A549 (cell line): Measurements from ENCODE around the gene OR2F2. TPM values are rescaled to one million over a fixed set of nuclear protein-coding genes. Genes with fewer than 3 reads are reported as not detected.

Experiments
- ATAC-seq, 2 experiments: fragments of 200-7000 bp in 1 of 2; fragments of >200 bp in 1 of 2; cut with Nextera tagmentation in 1 of 2; cut with Tn5 transposase in 1 of 2; 3 replicates each; pipeline versions ENCODE4 v1.8.0 to v1.9.1; 2018 to 2020; ENCODE audit warnings: mild to moderate bottlenecking in 1 of 2, moderate library complexity in 1 of 2
- CTCF ChIA-PET: fragments of 300-600 bp; sonication (Branson Sonifier 250); formaldehyde crosslinking; extraction: SDS; loops from one replicate; lab custom pipeline; 2021; ENCODE audit warnings: antibody characterized with exemption, inconsistent platforms; lab: Yijun Ruan, JAX
- POLR2A ChIA-PET: fragments of 350-600 bp; formaldehyde crosslinking; extraction: SDS; loops from one replicate; lab custom pipeline; 2021; ENCODE audit warnings: antibody characterized with exemption, inconsistent platforms; lab: Yijun Ruan, JAX
- DNase-seq, 2 experiments: peaks; one replicate each; pipeline versions ENCODE4 v3.0.0 to v3.0.0-alpha.2; 2011 to 2016; ENCODE audit warnings: low read depth in 1 of 2, low spot score in 1 of 2
- FAIRE-seq: peaks from 2 replicates; lab custom pipeline; 2011; peaks lifted over from hg19 to GRCh38; lab: Jason Lieb, UNC
- H3K27ac ChIP-seq, 2 experiments: fragments of >200 bp; sonication (Bioruptor Twin); formaldehyde crosslinking; 3 replicates each; pipeline ENCODE4 v1.5.1; 2016 to 2017
- H3K4me1 ChIP-seq: fragments of >200 bp; sonication (Bioruptor Twin); formaldehyde crosslinking; 3 replicates; pipeline ENCODE4 v1.6.1; 2016
- H3K4me2 ChIP-seq: fragments of >200 bp; sonication (Bioruptor Twin); formaldehyde crosslinking; 3 replicates; pipeline ENCODE4 v1.6.1; 2016
- H3K4me3 ChIP-seq: fragments of >200 bp; sonication (Bioruptor Twin); formaldehyde crosslinking; 3 replicates; pipeline ENCODE4 v1.5.1; 2016
- H3K9me3 ChIP-seq: fragments of >200 bp; sonication (Bioruptor Twin); formaldehyde crosslinking; 3 replicates; pipeline ENCODE4 v1.6.1; 2016
- ATOH8 ChIP-seq: fragments of 250-450 bp; sonication (Bioruptor Pico); IDR thresholded peaks from 2 replicates; pipeline ENCODE4 v1.5.0; 2020; ENCODE audit warnings: low read depth, mild to moderate bottlenecking, moderate library complexity
- BHLHE40 ChIP-seq: IDR thresholded peaks from 2 replicates; pipeline ENCODE4 v1.6.1; 2012; ENCODE audit warnings: low read depth, low read length, inconsistent platforms
- CBX2 ChIP-seq: fragments of 200-600 bp; sonication (generic); IDR thresholded peaks from 2 replicates; pipeline ENCODE4 v1.6.1; 2016; ENCODE audit warnings: low read depth, mild to moderate bottlenecking, borderline replicate concordance
- CBX8 ChIP-seq: fragments of 200-600 bp; sonication (generic); IDR thresholded peaks from 2 replicates; pipeline ENCODE4 v1.6.1; 2016
- CEBPB ChIP-seq, 2 experiments: fragments of >200 bp in 1 of 2; sonication (Bioruptor Twin) in 1 of 2; formaldehyde crosslinking in 1 of 2; IDR thresholded peaks; 2 replicates each; pipeline ENCODE4 v1.6.1; 2012 to 2016
- CHD2 ChIP-seq: fragments of 150-350 bp; IDR thresholded peaks from 2 replicates; pipeline ENCODE4 v1.6.1; 2014; ENCODE audit warnings: low read length; ENCODE audit not compliant: partially characterized antibody
- CHD4 ChIP-seq: fragments of 200-600 bp; sonication (generic); IDR thresholded peaks from 2 replicates; pipeline ENCODE4 v1.6.1; 2016; ENCODE audit warnings: antibody characterized with exemption, mild to moderate bottlenecking, borderline replicate concordance
- EHF ChIP-seq: fragments of 250-450 bp; sonication (Bioruptor Pico); IDR thresholded peaks from 2 replicates; pipeline ENCODE4 v1.5.0; 2020; ENCODE audit warnings: mild to moderate bottlenecking
- EHMT2 ChIP-seq: fragments of 200-600 bp; sonication (generic); IDR thresholded peaks from 2 replicates; pipeline ENCODE4 v1.6.1; 2016; ENCODE audit warnings: antibody characterized with exemption, low read depth, mild to moderate bottlenecking, moderate library complexity
- FOSL2 ChIP-seq, 2 experiments: fragments of 450-650 bp in 1 of 2; fragments of >200 bp in 1 of 2; sonication (Bioruptor Twin) in 1 of 2; formaldehyde crosslinking; IDR thresholded peaks; 2 replicates each; pipeline versions ENCODE4 v1.5.0 to v1.6.1; 2016 to 2020; ENCODE audit warnings: mild to moderate bottlenecking in 1 of 2, moderate library complexity in 1 of 2
- HDAC2 ChIP-seq: fragments of 200-600 bp; sonication (generic); IDR thresholded peaks from 2 replicates; pipeline ENCODE4 v1.6.1; 2016
- HEYL ChIP-seq: fragments of 250-450 bp; sonication (Bioruptor Pico); IDR thresholded peaks from 2 replicates; pipeline ENCODE4 v1.8.0; 2021; ENCODE audit warnings: mild to moderate bottlenecking, moderate library complexity
- HMGXB4 ChIP-seq: fragments of 250-450 bp; sonication (Bioruptor Pico); IDR thresholded peaks from 2 replicates; pipeline ENCODE4 v1.5.0; 2021; ENCODE audit warnings: mild to moderate bottlenecking, moderate library complexity, borderline replicate concordance
- HOXA7 ChIP-seq: fragments of 250-450 bp; sonication (Bioruptor Pico); IDR thresholded peaks from 2 replicates; pipeline ENCODE4 v1.5.0; 2020; ENCODE audit warnings: mild to moderate bottlenecking, moderate library complexity
- HOXB13 ChIP-seq: fragments of 250-450 bp; sonication (Bioruptor Pico); IDR thresholded peaks from 2 replicates; pipeline ENCODE4 v1.5.0; 2020; ENCODE audit warnings: low read depth, mild to moderate bottlenecking, moderate library complexity
- JUNB ChIP-seq: fragments of >200 bp; sonication (Bioruptor Twin); formaldehyde crosslinking; IDR thresholded peaks from 2 replicates; pipeline ENCODE4 v1.6.1; 2016
- KDM1A ChIP-seq: fragments of 200-600 bp; sonication (generic); IDR thresholded peaks from 2 replicates; pipeline ENCODE4 v1.6.1; 2016; ENCODE audit warnings: low read depth, mild to moderate bottlenecking
- KDM5A ChIP-seq: fragments of 200-600 bp; sonication (generic); IDR thresholded peaks from 2 replicates; pipeline ENCODE4 v1.6.1; 2016; ENCODE audit warnings: antibody characterized with exemption, mild to moderate bottlenecking
- MYC ChIP-seq: IDR thresholded peaks from 2 replicates; pipeline ENCODE4 v1.6.1; 2012; ENCODE audit warnings: mild to moderate bottlenecking, inconsistent platforms, low read length, improper control_type of control experiment, borderline replicate concordance
- NFE2L2 ChIP-seq: fragments of 150-350 bp; conservative IDR thresholded peaks from 2 replicates; pipeline ENCODE4 v1.6.1; 2014; ENCODE audit warnings: low read length
- NPAS2 ChIP-seq: fragments of 250-450 bp; sonication (Bioruptor Pico); IDR thresholded peaks from 2 replicates; pipeline ENCODE4 v1.8.0; 2022; ENCODE audit warnings: mild to moderate bottlenecking, moderate library complexity, borderline replicate concordance
- NR3C1 ChIP-seq: fragments of >200 bp; sonication (Bioruptor Twin); formaldehyde crosslinking; IDR thresholded peaks from 3 replicates; pipeline ENCODE4 v1.6.1; 2017
- PBX3 ChIP-seq: IDR thresholded peaks from 2 replicates; pipeline ENCODE4 v1.6.1; 2012
- PHF8 ChIP-seq: fragments of 200-600 bp; sonication (generic); IDR thresholded peaks from 2 replicates; pipeline ENCODE4 v1.6.1; 2016; ENCODE audit warnings: low read depth, mild to moderate bottlenecking, antibody characterized with exemption, moderate library complexity, borderline replicate concordance
- POLR2AphosphoS2 ChIP-seq: conservative IDR thresholded peaks from 2 replicates; pipeline ENCODE4 v1.6.1; 2012; ENCODE audit warnings: low read length, improper control_type of control experiment, inconsistent platforms
- RAD21 ChIP-seq, 2 experiments: fragments of >200 bp in 1 of 2; sonication (Bioruptor Twin) in 1 of 2; formaldehyde crosslinking in 1 of 2; IDR thresholded peaks in 1 of 2; conservative IDR thresholded peaks in 1 of 2; 2 replicates in 1 of 2; 3 replicates in 1 of 2; pipeline ENCODE4 v1.6.1; 2012 to 2018; ENCODE audit warnings: inconsistent platforms in 1 of 2
- RNF2 ChIP-seq: fragments of 200-600 bp; sonication (generic); IDR thresholded peaks from 2 replicates; pipeline ENCODE4 v1.6.1; 2016; ENCODE audit warnings: low read depth, mild to moderate bottlenecking, antibody characterized with exemption, moderate library complexity, borderline replicate concordance
- SMC3 ChIP-seq: fragments of >200 bp; sonication (Bioruptor Twin); formaldehyde crosslinking; IDR thresholded peaks from 3 replicates; pipeline ENCODE4 v1.6.1; 2018; ENCODE audit warnings: inconsistent platforms
- TFCP2L1 ChIP-seq: fragments of 250-450 bp; sonication (Bioruptor Pico); IDR thresholded peaks from 2 replicates; pipeline ENCODE4 v1.5.0; 2021; ENCODE audit warnings: mild to moderate bottlenecking
- TP53 ChIP-seq: fragments of 250-450 bp; sonication (Bioruptor Pico); IDR thresholded peaks from 2 replicates; pipeline ENCODE4 v1.5.0; 2021; ENCODE audit warnings: mild to moderate bottlenecking, moderate library complexity
- ZNF302 ChIP-seq: fragments of 250-450 bp; sonication (Bioruptor Pico); IDR thresholded peaks from 2 replicates; pipeline ENCODE4 v1.9.0; 2021; ENCODE audit warnings: inconsistent platforms, mild to moderate bottlenecking, moderate library complexity
- WGBS: methylation state at CpG from one replicate; pipeline ENCODE4 v1.1.6; 2017; ENCODE audit errors: missing lambda C conversion rate; 5-methylcytosine and 5-hydroxymethylcytosine counted together
- polyA plus RNA-seq, 4 experiments: library from polyadenylated mRNA; depleted of rRNA in 3 of 4; stranded (reverse); fragments of >200 nt; fragmentation: RNase III in 1 of 4; extraction: RNeasy Plus Mini Kit Qiagen cat#74134 plus additional on column Dnase treatment in 1 of 4; gene quantifications; 2 replicates in 3 of 4; 3 replicates in 1 of 4; pipeline ENCODE4 v1.2.3, GENCODE V29; 2011 to 2017
- TF ChIP-seq, protein P1 (sequence below): fragments of 450-650 bp; IDR thresholded peaks from 2 replicates; pipeline ENCODE4 v1.6.1; 2014; ENCODE audit warnings: antibody characterized with exemption

The OR2F2 gene
- polyA plus RNA-seq, 2 of the 4 experiments (the other 2 are of a cell fraction) = not detected

DNA sequence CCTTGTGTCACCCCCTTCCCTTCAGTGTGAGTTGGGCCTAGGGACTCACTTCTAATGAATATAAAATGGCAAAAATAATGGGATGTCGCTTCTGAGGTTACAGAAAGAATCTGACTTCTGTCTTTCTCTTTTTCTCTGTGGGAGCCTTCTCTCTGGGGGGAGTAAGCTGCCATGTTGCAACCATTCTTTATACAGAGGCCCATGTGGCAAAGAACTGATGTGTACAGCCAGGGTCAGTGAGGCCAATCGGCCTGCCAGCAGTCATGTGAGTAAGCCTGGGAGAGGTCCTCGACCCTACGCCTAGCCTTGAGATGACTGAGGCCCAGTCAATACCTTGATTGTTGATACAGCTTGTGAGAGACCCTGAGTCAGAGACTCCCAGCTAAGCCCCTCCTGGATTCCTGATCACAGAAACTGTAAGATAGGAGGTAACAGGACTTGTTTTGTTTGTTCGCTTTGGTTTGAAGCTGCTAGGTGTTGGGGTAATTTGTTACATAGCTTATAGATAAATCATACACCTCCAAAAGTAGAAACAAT lies 34.7 kb upstream of the OR2F2 start:
- 81% methylated on average over 5 of the region's 5 CpGs for WGBS
- peaks cover 21% of the 10 kb centered on the region for H3K4me1 ChIP-seq
- no peak for FAIRE-seq
- peak overlapping the region in 1 of 2 experiments; percentile 27; a peak in 2 of 6 replicates for H3K27ac ChIP-seq
- no peaks in the 10 kb centered on the region for H3K9me3 ChIP-seq
- CTCF ChIA-PET = interaction anchor here (1.2 to 1.9 kb wide), 6 partner anchors 9 to 228 kb away, joined by 3 to 7 read pairs (median 4); no protein-coding TSS in a partner anchor
- no peak for DNase-seq
- ATAC-seq = no peak
- POLR2A ChIA-PET = no interaction called here
- TF ChIP-seq NFE2L2 = no peak
- TF ChIP-seq, protein P1, sequence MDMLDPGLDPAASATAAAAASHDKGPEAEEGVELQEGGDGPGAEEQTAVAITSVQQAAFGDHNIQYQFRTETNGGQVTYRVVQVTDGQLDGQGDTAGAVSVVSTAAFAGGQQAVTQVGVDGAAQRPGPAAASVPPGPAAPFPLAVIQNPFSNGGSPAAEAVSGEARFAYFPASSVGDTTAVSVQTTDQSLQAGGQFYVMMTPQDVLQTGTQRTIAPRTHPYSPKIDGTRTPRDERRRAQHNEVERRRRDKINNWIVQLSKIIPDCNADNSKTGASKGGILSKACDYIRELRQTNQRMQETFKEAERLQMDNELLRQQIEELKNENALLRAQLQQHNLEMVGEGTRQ = no peak
- TF ChIP-seq KDM5A = no peak
- TF ChIP-seq HOXA7 (CRISPR knock-in tag) = no peak
- TF ChIP-seq FOSL2 (IDR thresholded peaks at IDR 0.05) = no peak
- no peak for TF ChIP-seq FOSL2 (CRISPR knock-in tag; IDR thresholded peaks at IDR 0.05)
- TF ChIP-seq CBX2 = no peak
- TF ChIP-seq CBX8 = no peak
- no peak for TF ChIP-seq EHF (CRISPR knock-in tag)
- no peak for TF ChIP-seq JUNB
- no peak for TF ChIP-seq CHD4
- no peak for TF ChIP-seq ZNF302
- no peak for TF ChIP-seq SMC3
- no peak for TF ChIP-seq RNF2
- no peak for TF ChIP-seq ATOH8 (CRISPR knock-in tag)
- no peak for TF ChIP-seq PHF8
- no peak for TF ChIP-seq TP53 (CRISPR knock-in tag)
- no peak for TF ChIP-seq BHLHE40
- no peak for TF ChIP-seq NR3C1
- peak overlapping the region; percentile 92 for H3K4me2 ChIP-seq
- H3K4me3 ChIP-seq = peak overlapping the region; percentile 88; the same call in 2 of the 3 replicates

GRCh38 chr7:143901332-143901667 lies 33.7 kb upstream of the OR2F2 start:
- H3K4me2 ChIP-seq = peak overlapping the region; percentile 92
- H3K4me1 ChIP-seq = peaks cover 21% of the 10 kb centered on the region
- H3K27ac ChIP-seq = peak overlapping the region; percentile 93 to 95
- H3K9me3 ChIP-seq = no peaks in the 10 kb centered on the region
- CTCF ChIA-PET = interaction anchor here (1.1 to 1.9 kb wide), 19 partner anchors 9 to 226 kb away, joined by 3 to 17 read pairs (median 5); partner anchors contain the start of gene OR6B1
- H3K4me3 ChIP-seq = peak overlapping the region; percentile 88
- peak in 1 of 2 experiments; percentile 12 for DNase-seq
- 2% methylated on average over 10 of the region's 14 CpGs for WGBS
- TF ChIP-seq HEYL (no peak), RAD21 (conservative IDR thresholded peaks at IDR 0.05 in 1 of 2, IDR thresholded peaks at IDR 0.05 in 1 of 2) (no peak), PBX3 (no peak), KDM1A (no peak), HMGXB4 (CRISPR knock-in tag) (no peak), EHMT2 (no peak), NR3C1 (no peak), CHD4 (no peak), EHF (CRISPR knock-in tag) (no peak), HOXB13 (CRISPR knock-in tag) (no peak), HDAC2 (no peak), NPAS2 (CRISPR knock-in tag) (no peak), CEBPB (IDR thresholded peaks at IDR 0.05) (no peak), KDM5A (no peak), TFCP2L1 (CRISPR knock-in tag) (no peak), MYC (no peak), CHD2 (no peak), POLR2AphosphoS2 (no peak)
- POLR2A ChIA-PET = interaction anchor here (0.6 to 2.2 kb wide), 9 partner anchors 10 to 121 kb away, joined by 3 to 27 read pairs (median 5); no protein-coding TSS in a partner anchor
- FAIRE-seq = no peak
- peak; percentile 54 to 60; a peak in 5 of 6 replicates for ATAC-seq
